Measurements from ENCODE around the gene CRYBG2. TPM values are rescaled to one million over a fixed set of nuclear protein-coding genes. Genes with fewer than 3 reads are reported as not detected.
A peak's percentile ranks its signal among the peaks of the same experiment; 100 is the strongest.
"Not testable (repeated sequence)": the region's sequence is repeated elsewhere in the genome, so short reads cannot be mapped to it uniquely, and the experiment has no call there.

The CRYBG2 gene
- total RNA-seq, result 0.32 and 0.98 TPM in 2 replicates

GRCh38 chr1:26353976-26354820, at the start of gene CRYBG2:
Gene CRYBG2, minus strand, starts transcription at chr1:26354130. Its CDS starts 7,473 bp downstream, at chr1:26346657.
- no peak for DNase-seq (ENCODE audit: low spot score)
- H3K9me3 Mint-ChIP-seq, result no peaks in the 10 kb centered on the region
- H3K4me3 Mint-ChIP-seq (ENCODE audit: low read depth), result no peak within 1 kb of the TSS
- peaks cover 6% of the 10 kb centered on the region for H3K27me3 Mint-ChIP-seq (ENCODE audit: low read depth)
- H3K36me3 Mint-ChIP-seq (ENCODE audit: low read depth), result no peaks in the 10 kb centered on the region
- H3K4me1 Mint-ChIP-seq (ENCODE audit: low read depth), result peaks cover 16% of the 10 kb centered on the region
- no peak within 1 kb of the TSS for H3K27ac Mint-ChIP-seq
- intact Hi-C loops (cut with micrococcal nuclease), result no loop called here

- H3K27me3 Mint-ChIP-seq (ENCODE audit: low read depth), result peaks cover 25% of the 10 kb centered on the region
- peaks cover 3% of the 10 kb centered on the region for H3K4me1 Mint-ChIP-seq (ENCODE audit: low read depth)
- H3K36me3 Mint-ChIP-seq (ENCODE audit: low read depth), result no peaks in the 10 kb centered on the region
- no peak overlapping the region for H3K27ac Mint-ChIP-seq
- H3K9me3 Mint-ChIP-seq, result no peaks in the 10 kb centered on the region
- intact Hi-C loops (cut with micrococcal nuclease), result loop anchor here (10.0 kb wide), 1 partner anchor 359 kb away; the partner anchor contains the start of gene SLC30A2
- H3K4me3 Mint-ChIP-seq (ENCODE audit: low read depth), result no peak overlapping the region
- DNase-seq (ENCODE audit: low spot score), result no peak
These were observed 49.7 kb upstream of the CRYBG2 start for GRCh38 chr1:26403656-26404055.

GRCh38 chr1:26401891-26402290, 48.0 kb upstream of the CRYBG2 start:
- H3K27ac Mint-ChIP-seq, result no peak overlapping the region
- intact Hi-C loops (cut with micrococcal nuclease), result loop anchor here (10.0 kb wide), 1 partner anchor 357 kb away; the partner anchor contains the start of gene SLC30A2
- H3K9me3 Mint-ChIP-seq, result no peaks in the 10 kb centered on the region
- no peak for DNase-seq (ENCODE audit: low spot score)
- no peaks in the 10 kb centered on the region for H3K4me1 Mint-ChIP-seq (ENCODE audit: low read depth)
- no peaks in the 10 kb centered on the region for H3K36me3 Mint-ChIP-seq (ENCODE audit: low read depth)
- H3K4me3 Mint-ChIP-seq (ENCODE audit: low read depth), result no peak overlapping the region
- H3K27me3 Mint-ChIP-seq (ENCODE audit: low read depth), result peaks cover 22% of the 10 kb centered on the region

- intact Hi-C loops (cut with micrococcal nuclease), result loop anchor here (5.0 to 10.0 kb wide), 3 partner anchors 37 to 294 kb away; partner anchors contain the start of genes C1orf232 and ZNF593
- Mint-ChIP-seq H3K4me3 (ENCODE audit: low read depth) (no peak overlapping the region), H3K27ac (no peak overlapping the region), H3K4me1 (ENCODE audit: low read depth) (no peaks in the 10 kb centered on the region), H3K36me3 (ENCODE audit: low read depth) (no peaks in the 10 kb centered on the region), H3K9me3 (no peaks in the 10 kb centered on the region), H3K27me3 (ENCODE audit: low read depth) (peaks cover 15% of the 10 kb centered on the region)
- DNase-seq (ENCODE audit: low spot score), result no peak
These were observed 45.1 kb upstream of the CRYBG2 start for GRCh38 chr1:26399034-26399433.

- H3K4me1 Mint-ChIP-seq (ENCODE audit: low read depth), result peaks cover 6% of the 10 kb centered on the region
- no peak for DNase-seq (ENCODE audit: low spot score)
- intact Hi-C loops (cut with micrococcal nuclease), result loop anchor here (5.0 to 10.0 kb wide), 3 partner anchors 33 to 291 kb away; partner anchors contain the start of genes C1orf232 and ZNF593
- H3K27me3 Mint-ChIP-seq (ENCODE audit: low read depth), result peaks cover 10% of the 10 kb centered on the region
- H3K9me3 Mint-ChIP-seq, result no peaks in the 10 kb centered on the region
- H3K27ac Mint-ChIP-seq, result no peak overlapping the region
- no peak overlapping the region for H3K4me3 Mint-ChIP-seq (ENCODE audit: low read depth)
- no peaks in the 10 kb centered on the region for H3K36me3 Mint-ChIP-seq (ENCODE audit: low read depth)
These were observed 41.8 kb upstream of the CRYBG2 start for GRCh38 chr1:26395754-26396153.

- Mint-ChIP-seq H3K4me3 (ENCODE audit: low read depth) (no peak overlapping the region), H3K27ac (no peak overlapping the region), H3K9me3 (no peaks in the 10 kb centered on the region), H3K27me3 (ENCODE audit: low read depth) (peaks cover 9% of the 10 kb centered on the region), H3K36me3 (ENCODE audit: low read depth) (no peaks in the 10 kb centered on the region), H3K4me1 (ENCODE audit: low read depth) (peaks cover 28% of the 10 kb centered on the region)
- DNase-seq (ENCODE audit: low spot score), result peak; percentile 31
- intact Hi-C loops (cut with micrococcal nuclease), result loop anchor here (10.0 kb wide), 2 partner anchors 227 to 287 kb away; partner anchors contain the start of genes C1orf232 and ZNF593
These were observed 37.5 kb upstream of the CRYBG2 start for GRCh38 chr1:26391450-26391849.

GRCh38 chr1:26389604-26390247, 35.8 kb upstream of the CRYBG2 start:
- no peaks in the 10 kb centered on the region for H3K36me3 Mint-ChIP-seq (ENCODE audit: low read depth)
- intact Hi-C loops (cut with micrococcal nuclease), result loop anchor here (10.0 kb wide), 2 partner anchors 225 to 285 kb away; partner anchors contain the start of genes C1orf232 and ZNF593
- H3K4me3 Mint-ChIP-seq (ENCODE audit: low read depth), result no peak overlapping the region
- H3K27me3 Mint-ChIP-seq (ENCODE audit: low read depth), result peaks cover 9% of the 10 kb centered on the region
- no peaks in the 10 kb centered on the region for H3K9me3 Mint-ChIP-seq
- no peak overlapping the region for H3K27ac Mint-ChIP-seq
- H3K4me1 Mint-ChIP-seq (ENCODE audit: low read depth), result peaks cover 38% of the 10 kb centered on the region
- no peak for DNase-seq (ENCODE audit: low spot score)

GRCh38 chr1:26388791-26389445, 35.0 kb upstream of the CRYBG2 start:
- DNase-seq (ENCODE audit: low spot score), result no peak
- H3K4me1 Mint-ChIP-seq (ENCODE audit: low read depth), result peaks cover 44% of the 10 kb centered on the region
- H3K4me3 Mint-ChIP-seq (ENCODE audit: low read depth), result no peak overlapping the region
- intact Hi-C loops (cut with micrococcal nuclease), result no loop called here
- no peak overlapping the region for H3K27ac Mint-ChIP-seq
- no peaks in the 10 kb centered on the region for H3K36me3 Mint-ChIP-seq (ENCODE audit: low read depth)
- no peaks in the 10 kb centered on the region for H3K9me3 Mint-ChIP-seq
- H3K27me3 Mint-ChIP-seq (ENCODE audit: low read depth), result peaks cover 7% of the 10 kb centered on the region

GRCh38 chr1:26387447-26387846, 33.5 kb upstream of the CRYBG2 start:
- Mint-ChIP-seq H3K4me3 (ENCODE audit: low read depth) (no peak overlapping the region), H3K36me3 (ENCODE audit: low read depth) (no peaks in the 10 kb centered on the region)
- DNase-seq (ENCODE audit: low spot score), result no peak

GRCh38 chr1:26385063-26385462, 31.1 kb upstream of the CRYBG2 start:
- H3K27me3 Mint-ChIP-seq (ENCODE audit: low read depth); H3K27ac Mint-ChIP-seq; H3K36me3 Mint-ChIP-seq (ENCODE audit: low read depth); H3K9me3 Mint-ChIP-seq; intact Hi-C loops (cut with micrococcal nuclease); DNase-seq (ENCODE audit: low spot score); H3K4me3 Mint-ChIP-seq (ENCODE audit: low read depth): not testable (repeated sequence)
- peaks cover 42% of the 10 kb centered on the region for H3K4me1 Mint-ChIP-seq (ENCODE audit: low read depth)

More at GRCh38 chr1:26387447-26387846, 33.5 kb upstream of the CRYBG2 start:
- Mint-ChIP-seq H3K9me3 (no peaks in the 10 kb centered on the region), H3K27ac (no peak overlapping the region), H3K4me1 (ENCODE audit: low read depth) (peaks cover 46% of the 10 kb centered on the region), H3K27me3 (ENCODE audit: low read depth) (peaks cover 4% of the 10 kb centered on the region)
- intact Hi-C loops (cut with micrococcal nuclease), result no loop called here

GRCh38 chr1:26384076-26384475, 30.1 kb upstream of the CRYBG2 start:
- DNase-seq (ENCODE audit: low spot score), result no peak
- no peaks in the 10 kb centered on the region for H3K36me3 Mint-ChIP-seq (ENCODE audit: low read depth)
- H3K27me3 Mint-ChIP-seq (ENCODE audit: low read depth), result no peaks in the 10 kb centered on the region
- H3K9me3 Mint-ChIP-seq, result no peaks in the 10 kb centered on the region
- H3K27ac Mint-ChIP-seq, result no peak overlapping the region
- intact Hi-C loops (cut with micrococcal nuclease), result no loop called here
- no peak overlapping the region for H3K4me3 Mint-ChIP-seq (ENCODE audit: low read depth)
- H3K4me1 Mint-ChIP-seq (ENCODE audit: low read depth), result peaks cover 36% of the 10 kb centered on the region

GRCh38 chr1:26378879-26379251, 24.9 kb upstream of the CRYBG2 start:
- peaks cover 3% of the 10 kb centered on the region for H3K9me3 Mint-ChIP-seq
- no peak overlapping the region for H3K4me3 Mint-ChIP-seq (ENCODE audit: low read depth)
- H3K36me3 Mint-ChIP-seq (ENCODE audit: low read depth), result no peaks in the 10 kb centered on the region
- H3K27me3 Mint-ChIP-seq (ENCODE audit: low read depth), result no peaks in the 10 kb centered on the region
- no peak for DNase-seq (ENCODE audit: low spot score)
- H3K4me1 Mint-ChIP-seq (ENCODE audit: low read depth), result peaks cover 52% of the 10 kb centered on the region
- intact Hi-C loops (cut with micrococcal nuclease), result loop anchor here (5.0 kb wide), 2 partner anchors 62 to 102 kb away; partner anchors contain the start of gene CD52
- no peak overlapping the region for H3K27ac Mint-ChIP-seq
